SK-N-MC (cell line): ENCODE data around the gene RNF214.

ENCODE experiments used
- EZH2 ChIP-seq: fragments of 200-600 bp; sonication (generic); IDR thresholded peaks from one replicate; pipeline ENCODE4 v1.6.1; 2017; ENCODE audit warnings: antibody characterized with exemption
- POLR2AphosphoS5 ChIP-seq: IDR thresholded peaks from 2 replicates; pipeline ENCODE4 v1.6.1; 2012; ENCODE audit warnings: mild to moderate bottlenecking, low read depth, low read length, borderline replicate concordance

GRCh38 chr11:117328375-117329010, 96.0 kb downstream of the RNF214 start:
- TF ChIP-seq POLR2AphosphoS5 = no peak
- TF ChIP-seq EZH2 = no peak
